ENCODE measurements around the gene CD44.
A peak's percentile ranks its signal among the peaks of the same experiment; 100 is the strongest.
"Not testable (repeated sequence)": the region's sequence is repeated elsewhere in the genome, so short reads cannot be mapped to it uniquely, and the experiment has no call there.

The CD44 gene

DNA sequence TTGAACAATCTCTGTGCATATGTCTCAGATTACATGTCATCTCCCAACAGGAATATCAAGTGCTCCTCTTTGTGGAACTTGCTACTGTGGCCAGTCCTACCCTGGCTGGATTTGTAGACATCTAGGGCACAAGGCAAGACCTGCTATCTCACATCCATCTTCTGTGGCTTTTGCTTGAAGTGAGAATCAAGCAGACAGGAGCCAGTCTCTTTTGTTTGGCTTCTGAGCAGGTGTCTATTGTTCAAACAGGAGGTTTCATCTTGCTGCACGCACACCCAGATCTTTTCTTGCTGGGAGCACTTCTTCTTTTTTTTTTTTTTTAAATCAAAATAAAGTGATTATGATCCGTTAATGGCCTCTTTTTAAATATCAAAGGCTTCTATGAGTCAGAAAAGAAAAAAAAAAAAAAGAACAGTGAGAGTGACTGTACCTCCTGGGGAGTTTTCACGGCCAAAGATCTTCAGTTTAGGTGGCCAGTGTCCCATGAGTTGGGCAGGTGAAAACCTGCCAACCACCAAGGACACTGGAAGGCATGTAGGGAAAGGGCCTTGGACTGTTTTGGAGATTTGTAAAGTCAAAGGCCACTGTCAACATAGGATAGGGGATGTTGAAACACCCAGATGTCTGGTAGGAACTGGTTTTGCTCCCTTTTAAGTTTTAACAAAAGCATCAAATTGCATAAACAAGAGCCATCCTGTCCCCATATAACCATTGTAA, 78.1 kb downstream of the CD44 start:
- no peak for DNase-seq

DNA sequence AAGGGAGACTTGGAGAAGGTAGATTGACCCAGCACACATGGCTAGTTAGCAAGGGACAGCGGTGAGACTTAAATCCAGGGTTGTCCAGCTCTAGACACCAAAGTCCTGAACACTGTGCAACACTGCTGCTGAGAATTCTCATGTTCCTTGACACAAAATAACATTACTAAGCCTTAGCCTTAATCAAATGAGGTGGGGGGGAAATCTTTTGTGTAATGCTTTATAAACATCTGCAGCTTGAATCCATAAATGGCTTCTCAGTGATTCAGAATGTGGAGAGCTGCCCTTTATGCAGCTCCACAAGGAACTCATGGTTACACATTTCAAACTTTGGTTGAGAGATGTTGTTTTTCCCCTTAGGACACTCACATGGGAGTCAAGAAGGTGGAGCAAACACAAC, 80.0 kb downstream of the CD44 start:
- DNase-seq, result no peak

DNA sequence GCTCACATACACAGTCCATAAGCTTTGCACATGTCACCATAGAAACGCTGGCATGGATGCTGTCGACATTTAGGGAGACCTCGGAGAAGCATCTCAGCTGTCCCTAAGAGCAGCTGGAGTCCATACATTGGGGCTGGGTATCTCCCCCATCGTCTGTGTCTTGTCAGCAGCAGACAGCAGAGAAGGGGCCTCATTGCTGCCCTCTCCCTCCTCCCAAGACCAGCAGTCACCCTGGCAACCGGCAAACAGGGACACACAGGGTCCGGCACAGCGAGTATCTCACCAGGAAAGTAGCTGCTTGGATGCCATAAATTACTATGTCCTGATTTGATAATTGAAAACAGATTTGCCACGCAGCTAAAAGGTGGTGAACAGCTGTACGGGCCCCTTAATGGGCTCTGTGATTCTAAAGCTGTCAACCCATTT, 84.4 kb downstream of the CD44 start:
- no peak for DNase-seq

DNA sequence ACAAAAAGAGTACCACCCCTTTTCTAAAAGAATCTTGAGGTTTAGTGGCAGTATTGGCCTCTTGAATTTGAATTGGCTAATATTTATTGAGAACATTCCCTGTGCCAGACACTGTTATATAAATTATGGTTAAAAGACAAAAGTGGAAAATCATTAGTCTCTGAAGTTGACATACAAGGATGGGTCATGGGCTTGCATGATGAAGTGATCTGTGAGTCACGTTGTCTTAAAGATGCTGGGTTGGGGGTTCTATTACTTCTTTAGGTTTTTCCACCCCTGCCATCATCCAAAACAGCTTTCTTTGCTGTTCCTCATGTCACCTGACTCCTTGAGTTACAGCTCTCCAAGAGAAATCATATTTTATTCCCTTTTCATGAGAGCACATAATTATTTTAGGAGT, 85.0 kb downstream of the CD44 start:
- no peak for DNase-seq

DNA sequence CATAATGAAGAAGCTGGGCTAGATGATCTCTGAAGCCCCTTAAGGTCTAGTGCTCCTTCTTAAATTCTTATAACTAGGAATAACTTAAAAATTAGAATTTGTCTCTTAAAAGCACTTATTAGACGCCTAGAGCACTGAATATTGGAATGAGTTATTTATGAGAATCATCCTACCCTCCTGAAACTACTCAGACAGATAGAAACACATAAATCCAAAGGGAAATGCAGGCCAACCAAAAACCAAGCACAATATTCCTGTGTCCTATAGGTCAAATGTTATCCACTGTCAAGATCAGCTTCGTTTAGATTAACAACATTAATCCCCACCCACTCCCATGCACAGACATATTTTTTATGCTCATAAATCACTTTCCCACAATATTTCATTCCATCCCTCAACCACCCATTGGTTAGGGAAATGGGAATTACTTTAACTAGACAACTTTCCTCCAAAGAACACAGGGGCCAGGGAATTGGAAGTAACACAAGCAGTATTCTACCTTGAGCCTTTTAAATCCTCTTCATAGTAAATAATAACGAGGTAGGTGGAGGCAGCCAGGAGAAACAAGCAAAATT, 87.1 kb downstream of the CD44 start:
- DNase-seq, result no peak

DNA sequence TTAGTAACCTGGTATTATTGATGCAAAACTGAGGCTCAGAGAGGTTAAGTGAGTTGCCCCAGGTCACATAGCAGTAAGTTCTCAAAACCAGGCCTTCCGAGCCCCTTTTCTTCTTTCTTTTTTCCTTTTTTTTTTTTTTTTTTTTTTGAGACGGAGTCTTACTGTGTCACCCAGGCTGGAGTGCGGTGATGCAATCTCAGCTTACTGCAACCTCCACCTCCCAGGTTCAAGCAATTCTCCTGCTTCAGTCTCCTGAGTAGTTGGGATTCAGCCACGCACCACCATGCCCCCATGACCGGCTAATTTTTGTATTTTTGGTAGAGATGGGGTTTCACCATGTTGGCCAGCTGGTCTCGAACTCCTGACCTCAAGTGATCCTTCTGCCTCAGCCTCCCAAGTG, 87.8 kb downstream of the CD44 start:
- DNase-seq, result not testable (repeated sequence)

DNA sequence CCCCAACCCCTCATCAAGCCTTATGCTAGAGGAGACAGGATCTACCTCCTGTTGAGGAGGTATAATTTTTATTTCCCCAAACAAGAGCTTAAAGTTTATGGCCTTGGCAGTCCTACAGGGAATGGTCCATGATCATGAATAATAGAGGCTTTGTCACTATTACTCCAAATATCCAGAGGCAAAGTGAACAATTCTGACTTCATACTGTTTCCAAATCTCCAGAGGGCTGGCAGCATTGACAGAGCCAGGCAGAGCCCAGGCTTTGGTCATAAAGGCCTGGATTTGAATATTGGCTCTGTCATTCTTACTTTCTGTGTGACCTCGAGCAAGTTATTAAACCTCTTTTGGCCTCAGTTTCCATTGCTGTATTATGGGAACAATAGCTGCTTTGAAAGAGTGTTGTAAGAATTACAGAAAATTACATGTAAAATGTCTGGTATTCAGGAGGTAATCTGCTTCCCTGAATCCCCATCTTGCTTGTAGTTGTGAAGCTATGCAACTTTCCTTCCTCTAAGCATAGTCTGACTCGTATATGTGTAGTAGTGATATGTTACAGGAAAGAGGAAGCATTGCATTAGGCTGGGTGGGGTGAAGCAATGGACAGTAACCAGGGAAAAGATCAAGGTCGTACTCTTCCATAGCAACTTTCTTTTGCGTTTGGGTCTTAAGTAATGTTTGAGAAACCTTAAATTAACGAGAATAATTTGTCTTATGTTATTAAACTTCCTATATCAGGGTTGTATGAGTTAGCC, 88.8 kb downstream of the CD44 start:
- no peak for DNase-seq

DNA sequence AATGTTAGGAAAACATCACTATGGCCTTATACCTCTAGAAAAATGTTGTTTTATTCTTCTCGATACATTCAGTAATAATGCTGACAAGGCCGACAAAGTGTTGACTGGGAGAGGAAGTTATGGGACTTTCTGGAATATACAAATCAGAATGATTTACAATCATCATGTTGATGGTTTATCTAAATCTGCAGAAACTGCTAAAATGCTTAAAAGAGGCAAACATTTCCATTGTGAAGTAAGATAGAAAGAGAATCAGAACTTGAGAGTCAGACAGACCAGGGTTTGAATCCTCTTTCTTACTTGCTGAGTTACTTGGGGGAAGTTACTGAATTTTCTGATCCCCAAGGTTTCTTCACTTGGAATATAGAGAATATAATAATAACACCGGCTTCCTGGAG, 89.4 kb downstream of the CD44 start:
- no peak for DNase-seq

DNA sequence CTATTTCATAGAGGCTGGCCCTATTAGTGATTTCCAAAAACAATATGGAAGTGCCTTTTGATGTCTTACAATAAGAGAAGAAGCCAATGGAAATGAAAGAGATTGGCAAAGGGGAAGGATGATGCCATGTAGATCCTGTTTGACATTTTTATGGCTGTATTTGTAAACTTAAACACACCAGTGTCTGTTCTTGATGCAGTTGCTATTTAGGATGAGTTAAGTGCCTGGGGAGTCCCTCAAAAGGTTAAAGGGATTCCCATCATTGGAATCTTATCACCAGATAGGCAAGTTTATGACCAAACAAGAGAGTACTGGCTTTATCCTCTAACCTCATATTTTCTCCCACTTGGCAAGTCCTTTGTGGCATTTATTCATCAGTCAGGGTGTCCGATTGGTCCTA, 91.4 kb downstream of the CD44 start:
- no peak for DNase-seq

DNA sequence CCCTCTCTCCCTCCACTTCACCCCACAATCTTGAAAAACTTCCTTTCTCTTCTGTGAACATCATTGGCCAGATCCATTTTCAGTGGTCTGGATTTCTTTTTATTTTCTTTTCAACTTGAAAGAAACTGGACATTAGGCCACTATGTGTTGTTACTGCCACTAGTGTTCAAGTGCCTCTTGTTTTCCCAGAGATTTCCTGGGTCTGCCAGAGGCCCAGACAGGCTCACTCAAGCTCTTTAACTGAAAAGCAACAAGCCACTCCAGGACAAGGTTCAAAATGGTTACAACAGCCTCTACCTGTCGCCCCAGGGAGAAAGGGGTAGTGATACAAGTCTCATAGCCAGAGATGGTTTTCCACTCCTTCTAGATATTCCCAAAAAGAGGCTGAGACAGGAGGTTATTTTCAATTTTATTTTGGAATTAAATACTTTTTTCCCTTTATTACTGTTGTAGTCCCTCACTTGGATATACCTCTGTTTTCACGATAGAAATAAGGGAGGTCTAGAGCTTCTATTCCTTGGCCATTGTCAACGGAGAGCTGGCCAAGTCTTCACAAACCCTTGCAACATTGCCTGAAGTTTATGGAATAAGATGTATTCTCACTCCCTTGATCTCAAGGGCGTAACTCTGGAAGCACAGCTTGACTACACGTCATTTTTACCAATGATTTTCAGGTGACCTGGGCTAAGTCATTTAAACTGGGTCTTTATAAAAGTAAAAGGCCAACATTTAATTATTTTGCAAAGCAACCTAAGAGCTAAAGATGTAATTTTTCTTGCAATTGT, 92.3 kb downstream of the CD44 start:
- DNase-seq, result no peak

DNA sequence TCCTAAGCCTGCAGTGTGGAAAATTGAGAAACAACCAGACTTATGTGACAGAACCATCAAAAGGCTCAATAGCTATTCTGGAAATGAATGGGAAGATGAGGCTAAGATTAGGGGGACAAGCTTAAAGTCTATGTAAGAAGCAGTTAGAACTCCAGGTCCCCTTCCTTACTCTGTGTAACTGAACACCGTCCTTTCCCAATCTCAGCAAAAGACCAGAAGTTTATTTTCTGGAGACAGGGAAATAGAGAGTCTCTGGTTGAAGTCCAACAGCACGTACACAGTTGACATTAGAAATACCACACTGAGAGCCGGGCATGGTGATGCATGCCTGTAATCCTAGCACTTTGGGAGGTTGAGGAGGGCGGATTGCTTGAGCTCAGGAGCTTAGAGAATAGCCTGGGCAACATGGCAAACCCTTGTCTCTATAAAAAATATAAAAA, 93.9 kb downstream of the CD44 start:
- no peak for DNase-seq

DNA sequence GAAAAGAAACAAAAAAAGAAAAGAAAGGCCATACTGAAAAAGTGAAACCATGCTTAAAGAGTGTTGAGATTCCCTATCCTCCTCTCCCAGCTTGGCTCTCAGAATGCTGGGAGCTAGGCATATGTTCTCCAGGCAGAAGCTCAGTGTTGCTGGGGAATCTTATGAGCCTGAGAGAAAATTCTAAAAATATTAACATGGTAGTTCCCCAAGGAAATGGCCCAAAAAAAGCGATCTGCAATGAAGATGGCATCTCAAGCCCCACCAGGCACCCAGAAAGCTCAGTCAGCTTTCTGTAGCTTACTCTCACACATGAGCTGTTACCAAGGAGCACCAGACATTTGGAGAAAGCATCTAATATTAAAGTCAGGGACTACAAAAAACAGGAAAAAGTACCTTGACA, 94.5 kb downstream of the CD44 start:
- no peak for DNase-seq

DNA sequence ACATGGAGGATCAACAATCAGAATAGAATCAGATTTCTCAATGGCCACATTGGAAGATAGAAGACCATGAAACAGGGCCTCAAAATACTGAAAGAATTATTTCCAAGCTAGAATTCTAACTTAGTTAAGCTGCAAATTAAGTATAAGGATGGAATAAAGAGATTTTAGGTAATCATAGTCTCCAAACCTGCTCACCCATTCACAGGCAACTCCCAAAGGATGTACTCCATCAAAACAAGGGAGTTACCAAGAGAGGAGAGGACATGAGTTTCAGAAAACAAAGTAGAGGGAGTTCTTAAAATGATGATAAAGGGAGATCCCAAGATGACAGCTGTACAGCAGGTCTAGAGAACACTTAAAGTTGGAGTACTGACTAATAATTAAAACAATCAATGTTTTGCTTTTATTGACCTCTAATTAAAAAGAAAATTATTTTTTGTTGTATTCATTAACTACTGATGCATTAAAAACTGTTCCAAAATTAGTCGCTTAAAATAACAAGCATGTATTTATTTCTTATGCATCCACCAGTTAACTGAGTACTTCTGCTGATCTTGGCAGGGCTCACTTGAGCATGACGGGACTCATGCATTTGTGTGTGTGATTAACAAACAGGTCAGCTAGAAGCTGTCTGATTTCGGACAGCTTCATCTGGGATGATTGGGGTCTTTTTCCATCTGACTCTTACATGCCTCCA, 95.6 kb downstream of the CD44 start:
- no peak for DNase-seq

DNA sequence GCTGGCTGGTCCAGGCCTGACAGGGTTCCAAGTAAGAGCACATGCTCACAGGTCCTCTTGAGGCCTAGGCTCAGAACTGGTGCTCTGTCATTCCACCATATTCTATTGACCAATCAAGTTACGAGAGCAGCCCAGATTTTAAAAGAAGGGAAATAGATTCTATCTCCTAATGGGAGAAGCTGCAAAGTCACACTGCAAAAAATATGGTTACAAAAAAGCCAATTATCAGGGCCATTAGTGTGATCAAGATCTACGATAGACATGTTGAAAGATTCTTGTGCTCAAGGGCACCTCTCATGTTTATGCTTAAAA, 96.1 kb downstream of the CD44 start:
- no peak for DNase-seq

DNA sequence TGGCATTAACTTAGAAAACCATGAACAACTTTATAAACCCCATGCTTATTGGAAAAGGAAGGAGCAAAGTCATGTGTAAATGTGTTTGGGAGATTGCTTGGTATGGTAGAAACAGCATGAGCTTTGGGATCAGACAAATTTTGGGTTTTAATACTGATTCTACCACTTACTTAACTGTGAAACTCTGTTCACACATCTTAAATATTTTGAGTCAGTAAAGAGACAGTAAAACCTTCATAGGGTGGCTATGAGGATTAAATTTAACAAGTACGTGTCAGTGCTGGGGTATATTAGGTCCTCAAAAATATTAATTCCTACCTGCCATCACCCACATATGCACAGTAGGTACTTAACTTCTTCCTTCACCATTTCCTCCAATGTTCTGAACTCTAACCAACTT, 96.5 kb downstream of the CD44 start:
- DNase-seq, result no peak

DNA sequence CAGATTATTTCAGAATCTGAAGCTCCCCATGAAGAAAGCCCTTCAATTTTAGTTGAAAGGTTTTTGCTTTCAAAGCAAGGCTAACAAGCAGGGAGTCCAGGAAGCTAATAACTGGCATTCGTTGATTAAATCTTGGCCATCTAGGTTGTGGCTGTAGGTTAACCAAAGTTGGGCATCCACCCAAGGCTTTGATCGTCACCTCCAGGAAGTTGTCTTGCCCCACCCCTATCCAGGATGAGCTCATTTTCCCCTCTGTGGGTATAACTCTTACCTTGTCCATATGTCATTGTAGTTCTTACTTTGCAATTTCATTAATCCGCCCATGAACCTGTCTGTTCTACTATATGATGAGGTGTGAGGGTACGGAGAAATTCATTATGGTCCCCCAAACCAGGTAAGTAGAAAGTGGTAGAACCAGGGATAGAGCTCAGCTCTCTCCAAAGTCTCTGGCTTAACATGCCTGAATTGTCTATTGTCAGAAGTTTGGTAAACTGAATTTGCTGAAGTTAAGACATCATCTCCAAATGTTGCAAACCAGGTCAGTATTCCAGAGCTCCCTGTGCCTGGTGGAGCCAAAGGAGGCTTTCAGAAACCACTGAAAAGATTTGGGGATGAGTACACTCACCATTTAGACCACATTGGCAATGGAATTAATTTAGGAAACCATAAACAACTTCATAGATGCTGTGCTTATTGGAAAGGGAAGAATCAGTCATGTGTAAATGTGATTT, 97.1 kb downstream of the CD44 start:
- peak; percentile 33 to 34 for DNase-seq

DNA sequence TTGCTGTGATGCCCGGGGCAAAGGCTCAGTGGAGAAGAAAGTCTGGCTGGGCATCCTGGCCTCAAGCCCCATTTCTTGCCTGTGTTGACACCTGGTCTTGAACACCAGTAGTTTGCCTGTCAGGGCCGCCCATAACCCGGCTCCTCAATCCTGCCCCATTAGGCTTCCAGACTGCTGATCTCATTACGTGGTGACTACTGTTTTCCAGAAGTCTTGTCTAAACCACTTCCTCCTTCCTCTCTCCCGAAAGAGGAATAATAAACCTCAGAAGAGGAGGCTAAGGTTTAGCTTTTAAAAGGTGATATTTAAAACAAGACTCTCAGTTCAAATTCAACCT, 97.7 kb downstream of the CD44 start:
- DNase-seq, result no peak

DNA sequence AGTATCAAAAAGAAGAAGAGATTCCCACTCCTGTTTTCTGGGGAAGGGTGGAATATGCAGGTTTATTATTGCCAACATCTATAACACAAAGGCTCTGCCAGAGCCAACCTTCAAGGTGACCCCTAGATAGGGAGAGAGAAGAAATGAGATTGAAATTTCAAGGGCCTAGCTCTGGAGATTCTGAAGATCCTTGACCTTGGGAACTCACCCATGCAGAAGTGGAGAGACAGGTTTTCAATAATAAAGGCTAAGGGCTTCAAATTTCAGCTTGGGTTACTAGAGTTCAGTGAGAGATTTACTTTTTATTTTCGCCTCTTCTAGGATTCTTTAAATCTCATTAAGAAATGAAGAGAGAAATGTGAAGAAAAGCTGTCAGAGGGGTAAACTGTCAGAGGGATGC, 98.4 kb downstream of the CD44 start:
- no peak for DNase-seq

DNA sequence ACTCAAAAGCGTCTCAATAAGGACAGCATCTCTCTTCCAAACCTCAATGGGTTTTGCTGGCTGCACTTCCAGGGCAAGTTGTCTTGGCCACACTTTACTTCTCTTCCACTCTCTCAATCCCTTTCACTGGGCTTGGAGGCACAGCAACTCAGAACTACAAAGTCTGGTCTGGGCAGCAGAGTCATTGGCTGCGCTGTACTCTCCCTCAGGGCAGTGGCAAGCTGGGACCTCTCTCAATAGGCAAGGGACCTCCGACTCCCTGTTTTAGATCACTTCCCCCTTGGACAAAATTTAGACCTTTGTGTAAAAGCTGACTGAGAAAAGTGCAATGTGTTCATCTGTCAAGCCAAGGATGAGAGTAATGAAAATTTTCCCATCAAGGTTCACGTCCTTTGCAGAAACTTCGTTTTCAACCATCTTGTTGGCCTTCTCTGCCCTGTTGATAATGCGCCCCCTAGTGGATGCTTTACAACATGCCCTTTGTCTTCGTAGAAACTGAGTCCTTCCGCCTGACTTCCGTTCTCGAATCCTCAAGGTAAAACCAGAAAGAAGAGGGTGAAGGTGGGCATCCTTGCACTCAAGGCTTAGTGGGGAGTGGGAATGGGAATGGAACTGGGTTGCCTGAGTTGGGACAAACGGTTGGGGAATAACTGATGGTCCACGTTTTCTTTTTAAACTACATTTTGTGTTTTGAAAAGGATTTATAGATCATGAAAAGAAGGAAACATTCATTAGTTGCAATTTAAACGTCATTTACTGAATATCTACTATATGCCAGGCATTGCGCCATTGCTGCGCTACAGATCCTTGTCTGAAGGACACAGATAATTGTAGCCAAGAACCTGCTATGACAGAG, 99.1 kb downstream of the CD44 start:
- DNase-seq, result peak; percentile 60 to 67

DNA sequence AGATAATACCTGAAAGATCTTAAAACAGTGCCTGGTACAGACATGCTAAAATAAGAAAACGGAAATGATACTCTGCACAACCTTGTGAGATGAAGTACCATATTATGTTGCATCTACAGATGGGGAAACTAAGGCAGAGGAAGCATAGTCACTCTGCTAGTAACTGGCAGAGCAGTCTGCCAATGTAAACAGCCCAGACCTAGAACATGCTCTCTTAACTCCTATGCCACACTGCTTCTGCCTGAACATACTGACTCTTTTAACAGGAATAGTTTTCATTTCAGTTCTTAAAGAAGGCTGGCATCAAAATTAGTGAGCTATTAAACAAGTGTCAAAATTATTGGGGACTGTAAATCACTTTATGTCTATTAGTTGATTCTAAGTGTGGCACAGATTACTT, 99.9 kb downstream of the CD44 start:
- no peak for DNase-seq

DNA sequence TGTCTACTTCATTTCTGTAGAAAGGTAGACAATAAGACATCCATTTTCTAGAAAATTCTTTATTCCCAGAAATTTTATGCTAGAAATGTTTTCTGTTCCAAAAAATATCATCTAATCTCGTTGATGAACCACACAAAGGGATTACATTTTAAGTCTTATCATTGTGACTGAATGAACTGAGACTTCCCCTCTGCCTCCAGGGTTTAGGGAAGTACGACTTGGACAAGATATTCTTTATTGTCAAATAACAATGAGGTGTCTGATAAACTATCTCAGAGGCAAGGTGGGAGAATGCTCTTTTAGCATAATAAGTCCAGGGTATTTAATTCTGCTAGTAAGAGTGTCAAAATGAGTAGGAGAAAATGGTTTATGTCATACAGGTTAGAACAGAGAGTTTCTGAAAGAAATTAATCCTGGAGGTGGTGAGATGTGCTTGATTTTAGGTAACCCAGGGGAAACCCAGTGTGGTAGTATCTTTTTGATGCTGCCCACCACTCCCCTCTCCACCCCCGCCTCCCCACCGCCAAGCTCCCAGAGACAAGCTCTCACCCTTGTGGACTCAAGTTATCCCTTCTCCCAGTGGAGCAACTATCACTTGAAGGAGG, 100.6 kb downstream of the CD44 start:
- no peak for DNase-seq
